ENCODE data around the gene DACT2.

Gene DACT2

DNA sequence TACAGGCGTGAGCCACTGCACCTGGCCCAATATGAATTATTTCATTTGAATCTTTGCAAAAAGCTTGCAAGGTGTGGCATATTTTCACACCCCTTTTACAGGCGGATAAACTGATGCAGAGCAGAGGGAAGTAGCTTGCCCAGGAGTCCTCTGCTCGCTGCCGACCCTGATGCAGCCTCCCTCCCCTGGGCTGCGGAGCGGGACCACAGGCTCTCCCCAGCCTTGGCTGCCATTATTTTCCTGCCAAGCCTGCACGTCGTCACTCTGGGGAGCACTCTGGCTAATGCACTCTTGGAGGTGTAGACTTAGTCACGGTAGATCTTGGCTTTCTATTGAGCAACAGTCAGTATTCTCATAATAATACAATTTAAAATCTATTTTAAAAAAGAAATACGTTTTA lies 34.8 kb upstream of the DACT2 start:
- no peak for ATAC-seq
- TF ChIP-seq ZFP30 (CRISPR knock-in tag; IDR thresholded peaks at IDR 0.05) (no peak), SNAI2 (CRISPR knock-in tag; IDR thresholded peaks at IDR 0.05) (no peak)

GRCh38 chr6:168353041-168353440 lies 33.5 kb upstream of the DACT2 start:
- TF ChIP-seq ZFP30 (CRISPR knock-in tag; IDR thresholded peaks at IDR 0.05) (no peak), ZNF8 (CRISPR knock-in tag; IDR thresholded peaks at IDR 0.05) (no peak)
- ATAC-seq = no peak

- no peak for TF ChIP-seq GLIS3 (CRISPR knock-in tag; IDR thresholded peaks at IDR 0.05)
- TF ChIP-seq PATZ1 (CRISPR knock-in tag; IDR thresholded peaks at IDR 0.05; ENCODE audit: borderline replicate concordance) = no peak
- no peak for TF ChIP-seq ZFP3 (CRISPR knock-in tag; IDR thresholded peaks at IDR 0.05)
- TF ChIP-seq BACH2 (CRISPR knock-in tag; IDR thresholded peaks at IDR 0.05; ENCODE audit: borderline replicate concordance) = no peak
- no peak for TF ChIP-seq ISL1 (CRISPR knock-in tag; IDR thresholded peaks at IDR 0.05)
- TF ChIP-seq ZNF70 (CRISPR knock-in tag; IDR thresholded peaks at IDR 0.05) = no peak
- no peak for TF ChIP-seq ZFP30 (CRISPR knock-in tag; IDR thresholded peaks at IDR 0.05)
- TF ChIP-seq RARB (CRISPR knock-in tag; IDR thresholded peaks at IDR 0.05) = no peak
- TF ChIP-seq ARNTL (CRISPR knock-in tag; IDR thresholded peaks at IDR 0.05; ENCODE audit: borderline replicate concordance, low read depth) = no peak
- no peak for TF ChIP-seq OSR1 (CRISPR knock-in tag; IDR thresholded peaks at IDR 0.05)
- TF ChIP-seq, protein P1, sequence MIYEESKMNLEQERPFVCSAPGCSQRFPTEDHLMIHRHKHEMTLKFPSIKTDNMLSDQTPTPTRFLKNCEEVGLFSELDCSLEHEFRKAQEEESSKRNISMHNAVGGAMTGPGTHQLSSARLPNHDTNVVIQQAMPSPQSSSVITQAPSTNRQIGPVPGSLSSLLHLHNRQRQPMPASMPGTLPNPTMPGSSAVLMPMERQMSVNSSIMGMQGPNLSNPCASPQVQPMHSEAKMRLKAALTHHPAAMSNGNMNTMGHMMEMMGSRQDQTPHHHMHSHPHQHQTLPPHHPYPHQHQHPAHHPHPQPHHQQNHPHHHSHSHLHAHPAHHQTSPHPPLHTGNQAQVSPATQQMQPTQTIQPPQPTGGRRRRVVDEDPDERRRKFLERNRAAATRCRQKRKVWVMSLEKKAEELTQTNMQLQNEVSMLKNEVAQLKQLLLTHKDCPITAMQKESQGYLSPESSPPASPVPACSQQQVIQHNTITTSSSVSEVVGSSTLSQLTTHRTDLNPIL (CRISPR knock-in tag; IDR thresholded peaks at IDR 0.05; ENCODE audit: low read depth) = no peak
- no peak for TF ChIP-seq TCF4 (CRISPR knock-in tag; IDR thresholded peaks at IDR 0.05; ENCODE audit: borderline replicate concordance)
- TF ChIP-seq CSDC2 (CRISPR knock-in tag; IDR thresholded peaks at IDR 0.05) = no peak
- TF ChIP-seq PPARA (CRISPR knock-in tag; IDR thresholded peaks at IDR 0.05; ENCODE audit: borderline replicate concordance) = no peak
- no peak for TF ChIP-seq ESRRG (CRISPR knock-in tag; IDR thresholded peaks at IDR 0.05)
- TF ChIP-seq TSHZ2 (CRISPR knock-in tag; IDR thresholded peaks at IDR 0.05) = no peak
- no peak for ATAC-seq
Measured at GRCh38 chr6:168352096-168352495, 32.5 kb upstream of the DACT2 start.

GRCh38 chr6:168349718-168350210 lies 30.2 kb upstream of the DACT2 start:
- no peak for ATAC-seq
- no peak for TF ChIP-seq SNAI2 (CRISPR knock-in tag; IDR thresholded peaks at IDR 0.05)

DNA sequence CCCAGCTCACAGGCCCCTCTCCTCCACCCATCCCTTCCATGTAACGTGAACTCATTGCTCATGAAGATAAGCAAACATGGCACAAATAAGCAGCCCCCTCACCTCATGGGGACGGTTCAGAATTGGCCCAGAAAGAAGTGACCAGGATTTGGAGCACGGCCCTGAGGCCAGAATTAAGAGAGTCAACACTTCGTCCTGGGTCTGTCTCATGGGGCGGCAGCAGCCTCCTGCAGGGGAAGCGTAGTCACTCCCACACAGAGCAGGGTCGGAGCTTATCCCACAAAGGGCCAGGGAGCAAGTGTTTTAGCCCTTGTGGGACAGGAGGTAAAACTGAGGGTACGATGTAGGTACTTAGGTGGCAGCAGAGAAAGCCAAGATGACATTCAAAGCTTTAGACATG lies 28.6 kb upstream of the DACT2 start:
- TF ChIP-seq TSHZ2 (CRISPR knock-in tag; IDR thresholded peaks at IDR 0.05) = no peak
- ATAC-seq = no peak
